Measurements from ENCODE around the gene DCLRE1B.
"Not testable (repeated sequence)": the region's sequence is repeated elsewhere in the genome, so short reads cannot be mapped to it uniquely, and the experiment has no call there.

DCLRE1B gene

GRCh38 chr1:113948151-113948550 lies 43.0 kb downstream of the DCLRE1B start:
- DNase-seq (ENCODE audit: low read depth), result not testable (repeated sequence)

- DNase-seq (ENCODE audit: low read depth), result no peak
These were observed 43.9 kb downstream of the DCLRE1B start for GRCh38 chr1:113949007-113949406.

GRCh38 chr1:113950908-113951307 lies 45.8 kb downstream of the DCLRE1B start:
- no peak for DNase-seq (ENCODE audit: low read depth)

- no peak for DNase-seq (ENCODE audit: low read depth)
These were observed 46.6 kb downstream of the DCLRE1B start for GRCh38 chr1:113951719-113952118.

GRCh38 chr1:113957984-113958383 lies 52.9 kb downstream of the DCLRE1B start:
- DNase-seq (ENCODE audit: low read depth), result no peak

GRCh38 chr1:113958691-113959090 lies 53.6 kb downstream of the DCLRE1B start:
- DNase-seq (ENCODE audit: low read depth), result no peak

DNA sequence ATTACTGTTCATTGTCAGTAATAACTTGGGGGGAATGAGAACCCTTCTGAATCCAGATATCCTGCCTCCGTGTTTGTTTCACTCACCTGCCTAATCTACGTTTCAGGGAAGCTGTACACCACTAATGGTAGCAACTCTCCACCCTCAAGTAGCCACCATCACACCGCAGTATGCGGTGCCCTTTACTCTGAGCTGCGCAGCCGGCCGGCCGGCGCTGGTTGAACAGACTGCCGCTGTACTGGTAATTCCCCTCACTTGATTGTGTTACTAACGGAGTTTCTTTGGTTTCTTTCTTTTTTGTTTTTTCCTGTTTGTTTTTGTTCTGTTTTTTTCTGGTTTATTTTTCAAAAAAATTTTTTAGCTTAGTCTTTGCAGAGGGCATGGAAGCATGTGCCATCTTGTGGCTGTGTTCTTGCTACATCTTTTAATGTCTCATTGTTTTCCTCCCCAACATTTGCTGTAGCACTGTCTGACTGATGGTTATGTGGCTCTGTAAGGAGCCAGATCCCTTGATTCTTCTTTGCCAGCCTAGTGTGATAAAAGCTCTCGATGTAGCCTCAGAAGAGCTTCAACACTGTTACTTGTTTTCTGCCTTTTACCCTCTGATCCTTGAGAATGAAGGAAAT lies 58.3 kb downstream of the DCLRE1B start:
- no peak for DNase-seq (ENCODE audit: low read depth)

All from fibroblast of gingiva (primary cell).